GM12878 (cell line): ENCODE data around the gene RNF103. TPM values are rescaled to one million over a fixed set of nuclear protein-coding genes. Genes with fewer than 3 reads are reported as not detected.

ENCODE experiments used
- ATAC-seq: fragments of 200-7000 bp; cut with Tn5 transposase; 3 replicates; pipeline ENCODE4 v1.9.1; 2020; ENCODE audit warnings: mild to moderate bottlenecking, moderate library complexity
- BruUV-seq: library from RNA; stranded (reverse); fragments of 400-500 nt; replicated peaks from 2 replicates; lab custom pipeline; 2021; lab: Mats Ljungman, UMichigan
- CTCF ChIA-PET: fragments of 300-600 bp; sonication (Branson Sonifier 250); formaldehyde crosslinking; extraction: SDS; loops from one replicate; lab custom pipeline; 2021; ENCODE audit warnings: inconsistent platforms; lab: Yijun Ruan, JAX
- POLR2A ChIA-PET: fragments of 350-600 bp; formaldehyde crosslinking; extraction: SDS; loops from one replicate; lab custom pipeline; 2021; ENCODE audit warnings: inconsistent platforms; lab: Charles Lee
- RAD21 ChIA-PET: fragments of 300-600 bp; sonication (Branson Sonifier 250); formaldehyde crosslinking; loops from one replicate; lab custom pipeline; 2023; ENCODE audit warnings: antibody characterized with exemption; ENCODE audit not compliant: unreplicated experiment; lab: Charles Lee
- SMC1A ChIA-PET: fragments of 300-600 bp; sonication (Branson Sonifier 250); formaldehyde crosslinking; loops from one replicate; lab custom pipeline; 2023; ENCODE audit not compliant: unreplicated experiment, uncharacterized antibody; lab: Charles Lee
- DNase-seq: peaks from one replicate; pipeline ENCODE4 v3.0.0-alpha.2; 2011; ENCODE audit warnings: low read depth, low spot score
- FAIRE-seq: peaks from 3 replicates; lab custom pipeline; 2011; peaks lifted over from hg19 to GRCh38; lab: Jason Lieb, UNC
- H2AFZ ChIP-seq: 2 replicates; pipeline ENCODE4 v1.6.0; 2011; ENCODE audit warnings: low read depth, low read length, control low read depth; ENCODE audit not compliant: control insufficient read depth
- H3K27ac ChIP-seq: 2 replicates; pipeline ENCODE4 v1.5.1; 2011; ENCODE audit warnings: control low read depth; ENCODE audit not compliant: control insufficient read depth, insufficient read depth
- H3K27me3 ChIP-seq, 2 experiments: replicated peaks in 1 of 2; 2 replicates each; pipeline versions ENCODE4 v1.6.0 to v1.6.1; 2011; ENCODE audit warnings: low read length in 1 of 2; ENCODE audit not compliant: control insufficient read depth in 2 of 2, insufficient read depth in 2 of 2
- H3K36me3 ChIP-seq, 2 experiments: 2 replicates each; pipeline ENCODE4 v1.5.1; 2011; ENCODE audit warnings: low read length in 1 of 2; ENCODE audit not compliant: control insufficient read depth in 2 of 2, insufficient read depth in 2 of 2
- H3K4me1 ChIP-seq: 2 replicates; pipeline ENCODE4 v1.6.1; 2011; ENCODE audit warnings: mild to moderate bottlenecking, low read length, moderate library complexity, mixed read lengths; ENCODE audit not compliant: control insufficient read depth, insufficient read depth
- H3K4me2 ChIP-seq: 2 replicates; pipeline ENCODE4 v1.6.0; 2011; ENCODE audit warnings: control low read depth; ENCODE audit not compliant: control insufficient read depth, insufficient read depth
- H3K4me3 ChIP-seq: fragments of 200-600 bp; sonication (generic); 2 replicates; pipeline ENCODE4 v1.5.1; 2016
- H3K79me2 ChIP-seq: 2 replicates; pipeline ENCODE4 v1.6.0; 2011; ENCODE audit warnings: low read length; ENCODE audit not compliant: control insufficient read depth, insufficient read depth
- H3K9ac ChIP-seq: 2 replicates; pipeline ENCODE4 v1.8.0; 2011; ENCODE audit warnings: low read length, control low read depth, mixed read lengths; ENCODE audit not compliant: control insufficient read depth, insufficient read depth
- H3K9me3 ChIP-seq: replicated peaks from 3 replicates; pipeline ENCODE4 v1.5.1; 2011; ENCODE audit warnings: mild to moderate bottlenecking, low read length; ENCODE audit not compliant: control insufficient read depth, insufficient read depth
- H4K20me1 ChIP-seq: 2 replicates; pipeline ENCODE4 v1.6.0; 2011; ENCODE audit not compliant: control insufficient read depth, insufficient read depth
- CHD2 ChIP-seq: IDR thresholded peaks from 2 replicates; pipeline ENCODE4 v1.6.1; 2011; ENCODE audit warnings: low read depth, low read length, improper control_type of control experiment, borderline replicate concordance
- DPF2 ChIP-seq: fragments of 450-650 bp; IDR thresholded peaks from 2 replicates; pipeline ENCODE4 v1.6.1; 2017; ENCODE audit warnings: mild to moderate bottlenecking
- EED ChIP-seq: sonication (generic); IDR thresholded peaks from 2 replicates; pipeline ENCODE4 v1.6.1; 2016; ENCODE audit warnings: antibody characterized with exemption, low read depth
- NR2C1 ChIP-seq: fragments of 450-650 bp; IDR thresholded peaks from 2 replicates; pipeline ENCODE4 v1.6.1; 2017; ENCODE audit warnings: antibody characterized with exemption, mild to moderate bottlenecking, moderate library complexity
- SIN3A ChIP-seq: IDR thresholded peaks from 2 replicates; pipeline ENCODE4 v1.6.1; 2012; ENCODE audit warnings: low read depth, low read length, improper control_type of control experiment
- SREBF1 ChIP-seq: IDR thresholded peaks from 2 replicates; pipeline ENCODE4 v1.6.1; 2012; ENCODE audit warnings: mild to moderate bottlenecking, low read length
- SREBF2 ChIP-seq: IDR thresholded peaks from 2 replicates; pipeline ENCODE4 v1.6.1; 2012; ENCODE audit warnings: mild to moderate bottlenecking, low read length
- USF2 ChIP-seq: IDR thresholded peaks from 2 replicates; pipeline ENCODE4 v1.6.1; 2011; ENCODE audit warnings: low read depth, low read length, improper control_type of control experiment, borderline replicate concordance
- ZSCAN29 ChIP-seq: fragments of 450-650 bp; IDR thresholded peaks from 2 replicates; pipeline ENCODE4 v1.6.1; 2017; ENCODE audit warnings: mild to moderate bottlenecking, moderate library complexity
- WGBS: methylation state at CpG from one replicate; pipeline ENCODE4 v1.1.6; 2016; ENCODE audit warnings: low lambda C conversion rate; ENCODE audit not compliant: insufficient replicate concordance, insufficient coverage; ENCODE audit errors: missing lambda C conversion rate; 5-methylcytosine and 5-hydroxymethylcytosine counted together
- in situ Hi-C: fragments of 300-500 bp; cut with MboI; formaldehyde crosslinking; loops from 9 replicates; pipeline ENCODE4 v1.14.3; 2018; ENCODE audit warnings: mixed read lengths
- intact Hi-C: fragments of 100-400 bp; cut with micrococcal nuclease; formaldehyde crosslinking; loops from one replicate; pipeline ENCODE4 v1.14.2; 2022; ENCODE audit not compliant: unreplicated experiment
- polyA plus RNA-seq, 11 experiments: library from polyadenylated mRNA; depleted of rRNA in 4 of 11; unstranded in 6 of 11; stranded (reverse) in 5 of 11; fragments of >200 nt; fragmentation: Nextera tagmentation in 4 of 11; fragmentation: Illumina TruSeq in 1 of 11; extraction: Ambion mirVana in 4 of 11; extraction: Trizol in 1 of 11; gene quantifications; 1 replicate in 1 of 11; 2 replicates in 10 of 11; pipeline versions ENCODE4 v1.2.1 to v1.2.3, GENCODE V29; 2011 to 2016; ENCODE audit warnings: inconsistent platforms in 2 of 11, missing spikeins in 2 of 11, low read depth in 1 of 11
- total RNA-seq, 4 experiments: library from RNA; depleted of rRNA in 3 of 4; stranded (reverse); fragments of >200 nt in 3 of 4; fragmentation: Illumina TruSeq in 1 of 4; extraction: Trizol in 1 of 4; gene quantifications; 2 replicates each; pipeline versions ENCODE4 v1.2.1 to v1.2.3, GENCODE V29; 2013 to 2021
- TF ChIP-seq, protein P1 (sequence below): fragments of 450-650 bp; IDR thresholded peaks from 2 replicates; pipeline ENCODE4 v1.6.1; 2018; ENCODE audit warnings: borderline replicate concordance, mild to moderate bottlenecking; ENCODE audit not compliant: partially characterized antibody
- TF ChIP-seq, protein P2 (sequence below): fragments of 450-650 bp; IDR thresholded peaks from 2 replicates; pipeline ENCODE4 v1.6.1; 2017; ENCODE audit warnings: mild to moderate bottlenecking, moderate library complexity

RNF103 gene
- total and polyA plus RNA-seq, 10 of the 15 experiments (the other 5 are each of a cell fraction or from before 2014, with no cell fraction given), result 2.4 to 11.0 (median 8.0) TPM

DNA sequence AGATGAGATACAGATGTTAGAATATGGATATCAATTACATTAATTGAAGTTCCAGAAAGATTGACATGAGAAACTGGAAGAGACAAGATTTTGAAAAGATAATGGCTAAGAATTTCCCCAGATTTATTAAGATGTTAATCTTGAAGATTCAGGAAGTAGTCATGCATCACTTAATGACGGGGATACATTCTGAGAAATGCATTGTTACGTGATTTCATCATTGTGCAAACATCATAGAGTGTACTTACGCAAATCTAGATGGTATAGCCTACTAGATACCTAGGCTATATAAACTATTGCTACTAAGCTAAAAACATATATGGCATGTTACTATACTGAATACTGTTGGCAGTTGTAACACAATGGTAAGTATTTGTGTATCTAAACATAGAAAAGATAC lies 53.6 kb downstream of the RNF103 start:
- TF ChIP-seq NR2C1 (no peak), SREBF1 (no peak), CHD2 (no peak), SIN3A (no peak), USF2 (no peak), ZSCAN29 (no peak), SREBF2 (no peak), DPF2 (no peak), EED (no peak)
- TF ChIP-seq, protein P1, sequence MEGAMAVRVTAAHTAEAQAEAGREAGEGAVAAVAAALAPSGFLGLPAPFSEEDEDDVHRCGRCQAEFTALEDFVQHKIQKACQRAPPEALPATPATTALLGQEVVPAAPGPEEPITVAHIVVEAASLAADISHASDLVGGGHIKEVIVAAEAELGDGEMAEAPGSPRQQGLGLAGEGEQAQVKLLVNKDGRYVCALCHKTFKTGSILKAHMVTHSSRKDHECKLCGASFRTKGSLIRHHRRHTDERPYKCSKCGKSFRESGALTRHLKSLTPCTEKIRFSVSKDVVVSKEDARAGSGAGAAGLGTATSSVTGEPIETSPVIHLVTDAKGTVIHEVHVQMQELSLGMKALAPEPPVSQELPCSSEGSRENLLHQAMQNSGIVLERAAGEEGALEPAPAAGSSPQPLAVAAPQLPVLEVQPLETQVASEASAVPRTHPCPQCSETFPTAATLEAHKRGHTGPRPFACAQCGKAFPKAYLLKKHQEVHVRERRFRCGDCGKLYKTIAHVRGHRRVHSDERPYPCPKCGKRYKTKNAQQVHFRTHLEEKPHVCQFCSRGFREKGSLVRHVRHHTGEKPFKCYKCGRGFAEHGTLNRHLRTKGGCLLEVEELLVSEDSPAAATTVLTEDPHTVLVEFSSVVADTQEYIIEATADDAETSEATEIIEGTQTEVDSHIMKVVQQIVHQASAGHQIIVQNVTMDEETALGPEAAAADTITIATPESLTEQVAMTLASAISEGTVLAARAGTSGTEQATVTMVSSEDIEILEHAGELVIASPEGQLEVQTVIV, result no peak
- TF ChIP-seq, protein P2, sequence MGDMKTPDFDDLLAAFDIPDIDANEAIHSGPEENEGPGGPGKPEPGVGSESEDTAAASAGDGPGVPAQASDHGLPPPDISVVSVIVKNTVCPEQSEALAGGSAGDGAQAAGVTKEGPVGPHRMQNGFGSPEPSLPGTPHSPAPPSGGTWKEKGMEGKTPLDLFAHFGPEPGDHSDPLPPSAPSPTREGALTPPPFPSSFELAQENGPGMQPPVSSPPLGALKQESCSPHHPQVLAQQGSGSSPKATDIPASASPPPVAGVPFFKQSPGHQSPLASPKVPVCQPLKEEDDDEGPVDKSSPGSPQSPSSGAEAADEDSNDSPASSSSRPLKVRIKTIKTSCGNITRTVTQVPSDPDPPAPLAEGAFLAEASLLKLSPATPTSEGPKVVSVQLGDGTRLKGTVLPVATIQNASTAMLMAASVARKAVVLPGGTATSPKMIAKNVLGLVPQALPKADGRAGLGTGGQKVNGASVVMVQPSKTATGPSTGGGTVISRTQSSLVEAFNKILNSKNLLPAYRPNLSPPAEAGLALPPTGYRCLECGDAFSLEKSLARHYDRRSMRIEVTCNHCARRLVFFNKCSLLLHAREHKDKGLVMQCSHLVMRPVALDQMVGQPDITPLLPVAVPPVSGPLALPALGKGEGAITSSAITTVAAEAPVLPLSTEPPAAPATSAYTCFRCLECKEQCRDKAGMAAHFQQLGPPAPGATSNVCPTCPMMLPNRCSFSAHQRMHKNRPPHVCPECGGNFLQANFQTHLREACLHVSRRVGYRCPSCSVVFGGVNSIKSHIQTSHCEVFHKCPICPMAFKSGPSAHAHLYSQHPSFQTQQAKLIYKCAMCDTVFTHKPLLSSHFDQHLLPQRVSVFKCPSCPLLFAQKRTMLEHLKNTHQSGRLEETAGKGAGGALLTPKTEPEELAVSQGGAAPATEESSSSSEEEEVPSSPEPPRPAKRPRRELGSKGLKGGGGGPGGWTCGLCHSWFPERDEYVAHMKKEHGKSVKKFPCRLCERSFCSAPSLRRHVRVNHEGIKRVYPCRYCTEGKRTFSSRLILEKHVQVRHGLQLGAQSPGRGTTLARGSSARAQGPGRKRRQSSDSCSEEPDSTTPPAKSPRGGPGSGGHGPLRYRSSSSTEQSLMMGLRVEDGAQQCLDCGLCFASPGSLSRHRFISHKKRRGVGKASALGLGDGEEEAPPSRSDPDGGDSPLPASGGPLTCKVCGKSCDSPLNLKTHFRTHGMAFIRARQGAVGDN, result no peak
- in situ Hi-C loops, result no loop called here

More for the DNA sequence above, 53.6 kb downstream of the RNF103 start:
- Histone ChIP-seq H3K9me3 (no peaks in the 10 kb centered on the region), H3K27me3 (no peaks in the 10 kb centered on the region), H3K27ac (no peak overlapping the region), H3K4me1 (no peaks in the 10 kb centered on the region), H3K9ac (no peak overlapping the region), H3K79me2 (no peaks in the 10 kb centered on the region), H3K4me3 (no peak overlapping the region), H3K4me2 (no peak overlapping the region), H4K20me1 (no peaks in the 10 kb centered on the region), H3K36me3 (no peaks in the 10 kb centered on the region), H2AFZ (no peak overlapping the region)
- POLR2A ChIA-PET, result no interaction called here
- 92% methylated on average over 3 of the region's 3 CpGs for WGBS
- intact Hi-C loops, result loop anchor here (5.0 kb wide), 1 partner anchor 42 kb away; no protein-coding TSS in a partner anchor
- RAD21 ChIA-PET, result no interaction called here
- CTCF ChIA-PET, result no interaction called here
- FAIRE-seq, result no peak
- no peak for DNase-seq
- no peak for ATAC-seq
- no TSS peak for BruUV-seq
- SMC1A ChIA-PET, result no interaction called here
